ENCODE results near the gene MISP. TPM values are rescaled to one million over a fixed set of nuclear protein-coding genes. Genes with fewer than 3 reads are reported as not detected.

The MISP gene
- total and polyA plus RNA-seq, 2 of the 8 experiments (the other 6 are each of a cell fraction or from before 2014, with no cell fraction given), result 0.43 to 0.45 TPM

- Histone ChIP-seq H3K4me2 (ENCODE audit: insufficient read depth in 1 of 2, low read depth in 2 of 2, low read length in 2 of 2) (no peak overlapping the region), H2BK5ac (ENCODE audit: low read depth, low read length) (no peak overlapping the region), H2AFZ (ENCODE audit: low read length) (no peak overlapping the region), H4K5ac (ENCODE audit: insufficient read length, low read depth, low read length) (no peak overlapping the region), H2AK5ac (ENCODE audit: low read depth, low read length) (no peak overlapping the region), H3K4me1 (replicated peaks in 1 of 4; ENCODE audit: control insufficient read depth in 3 of 4, insufficient read depth in 4 of 4, low read length in 3 of 4) (peaks cover 0 to 7% (median 4%) of the 10 kb centered on the region in 4 experiments; a peak in 4 of 7 replicates), H3K23me2 (ENCODE audit: low read depth, low read length) (no peaks in the 10 kb centered on the region), H3K79me1 (ENCODE audit: low read depth, low read length) (no peaks in the 10 kb centered on the region; the same call in 1 of the 2 replicates), H4K20me1 (replicated peaks in 1 of 2; ENCODE audit: control insufficient read depth in 1 of 2, insufficient read depth in 2 of 2, low read length in 2 of 2) (no peaks in the 10 kb centered on the region), H2BK20ac (ENCODE audit: low read length) (no peak overlapping the region), H4K8ac (ENCODE audit: extremely low read depth, insufficient read depth, low read length) (no peak overlapping the region), H3K79me2 (ENCODE audit: control insufficient read depth in 1 of 2, insufficient read depth in 2 of 2, low read length in 2 of 2) (no peaks in the 10 kb centered on the region), H4K91ac (replicated peaks; ENCODE audit: insufficient read length, low read length) (no peak overlapping the region), H3K27me3 (replicated peaks in 1 of 4; ENCODE audit: control insufficient read depth in 3 of 4, extremely low read depth in 1 of 4, insufficient read depth in 3 of 4, low read length in 3 of 4) (no peaks in the 10 kb centered on the region), H3K14ac (ENCODE audit: insufficient read length) (no peak overlapping the region), H3K27ac (ENCODE audit: low read depth, low read length) (no peak overlapping the region), H3K9ac (replicated peaks in 1 of 4; ENCODE audit: extremely low read depth in 1 of 4, low read depth in 3 of 4, low read length in 3 of 4) (no peak overlapping the region), H2BK12ac (ENCODE audit: low read depth, low read length) (no peak overlapping the region), H3K4ac (replicated peaks; ENCODE audit: insufficient read length, low read depth, low read length) (no peak overlapping the region), H3K4me3 (ENCODE audit: extremely low read depth in 1 of 4, insufficient read depth in 2 of 4, low read depth in 3 of 4, low read length in 4 of 4) (no peak overlapping the region), H3K56ac (replicated peaks; ENCODE audit: insufficient read length, low read depth, low read length) (no peak overlapping the region), H3K36me3 (ENCODE audit: control insufficient read depth in 2 of 4, insufficient read depth in 4 of 4, low read length in 3 of 4) (no peaks in the 10 kb centered on the region; a peak in 1 of 8 replicates), H3K23ac (ENCODE audit: insufficient read length) (no peak overlapping the region), H3K9me3 (ENCODE audit: insufficient read depth in 2 of 2, low read depth in 1 of 2, low read length in 1 of 2) (no peaks in the 10 kb centered on the region), H2BK120ac (replicated peaks; ENCODE audit: low read depth, low read length) (no peak overlapping the region), H3K18ac (ENCODE audit: extremely low read depth, low read length) (no peak overlapping the region), H2BK15ac (ENCODE audit: low read length) (no peak overlapping the region)
- no peak for FAIRE-seq
- CTCF ChIA-PET (ENCODE audit: partially characterized antibody), result interaction anchor here (1.0 to 1.7 kb wide), 6 partner anchors 8 to 53 kb away, joined by 3 to 7 read pairs (median 5); partner anchors contain the start of gene PALM
- TF ChIP-seq USF2 (IDR thresholded peaks at IDR 0.05; ENCODE audit: low read length) (no peak), SIN3A (conservative IDR thresholded peaks at IDR 0.05 in 1 of 2, IDR thresholded peaks at IDR 0.05 in 1 of 2; ENCODE audit: low read depth in 1 of 2, low read length in 2 of 2) (no peak), SUZ12 (IDR thresholded peaks at IDR 0.05; ENCODE audit: low read length) (no peak), CBX8 (IDR thresholded peaks at IDR 0.05; ENCODE audit: borderline replicate concordance, low read depth, low read length) (no peak), BACH1 (IDR thresholded peaks at IDR 0.05; ENCODE audit: low read length) (no peak), SAP30 (IDR thresholded peaks at IDR 0.05; ENCODE audit: insufficient read depth, insufficient replicate concordance, low read length) (no peak), JUND (IDR thresholded peaks at IDR 0.05; ENCODE audit: low read length) (no peak), POLR2AphosphoS5 (IDR thresholded peaks at IDR 0.05; ENCODE audit: low read depth, low read length) (no peak), SRF (IDR thresholded peaks at IDR 0.05; ENCODE audit: low read depth, low read length) (no peak), ZNF274 (IDR thresholded peaks at IDR 0.05; ENCODE audit: borderline replicate concordance, extremely low read depth, low read length) (no peak), TAF7 (optimal IDR thresholded peaks at IDR 0.05; ENCODE audit: borderline replicate concordance, low read depth, low read length) (no peak)
- POLR2A ChIA-PET (ENCODE audit: partially characterized antibody), result interaction anchor here (1.6 kb wide), 1 partner anchor 42 kb away, joined by 3 read pairs; no protein-coding TSS in a partner anchor
- no peak for DNase-seq (ENCODE audit: low read depth in 1 of 2, low spot score in 2 of 2)
- 91% methylated on average over 13 of the region's 13 CpGs; no CpG with 5 or more reads in 1 of the 2 experiments for WGBS, 2 experiments (ENCODE audit: extremely low coverage in 1 of 2, insufficient coverage in 1 of 2, insufficient read length in 1 of 2, insufficient replicate concordance in 2 of 2, low coverage in 1 of 2, low lambda C conversion rate in 2 of 2, missing lambda C conversion rate in 1 of 2)
Observed at GRCh38 chr19:723247-723646, 27.7 kb upstream of the MISP start.
